IPS-NIHi11 (cell line): ENCODE results near the gene NTSR2.

ENCODE experiments used
- DNase-seq: peaks from one replicate; pipeline ENCODE4 v3.0.0; 2012; ENCODE audit warnings: mixed read lengths, low spot score

The NTSR2 gene

GRCh38 chr2:11628675-11629074 is 41.3 kb downstream of the NTSR2 start:
- DNase-seq, result no peak

DNA sequence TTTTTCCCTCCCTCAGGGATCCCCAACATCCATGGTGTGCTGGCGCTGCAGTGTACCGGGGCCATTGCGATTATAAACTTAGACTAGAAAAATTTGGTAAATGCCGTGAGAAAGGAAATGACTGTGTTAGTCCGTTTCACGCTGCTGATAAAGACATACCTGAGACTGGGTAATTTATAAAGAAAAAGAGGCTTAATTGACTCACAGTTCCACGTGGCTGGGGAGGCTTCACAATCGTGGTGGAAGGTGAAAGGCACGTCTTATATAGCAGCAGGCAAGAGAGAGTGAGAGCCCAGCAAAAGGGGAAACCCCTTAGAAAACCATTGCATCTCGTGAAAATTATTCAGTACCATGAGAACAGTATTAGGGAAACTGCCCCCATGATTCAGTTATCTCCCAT is 44.3 kb downstream of the NTSR2 start:
- no peak for DNase-seq

- no peak for DNase-seq
Measured at GRCh38 chr2:11624893-11625292, 45.1 kb downstream of the NTSR2 start.

DNA sequence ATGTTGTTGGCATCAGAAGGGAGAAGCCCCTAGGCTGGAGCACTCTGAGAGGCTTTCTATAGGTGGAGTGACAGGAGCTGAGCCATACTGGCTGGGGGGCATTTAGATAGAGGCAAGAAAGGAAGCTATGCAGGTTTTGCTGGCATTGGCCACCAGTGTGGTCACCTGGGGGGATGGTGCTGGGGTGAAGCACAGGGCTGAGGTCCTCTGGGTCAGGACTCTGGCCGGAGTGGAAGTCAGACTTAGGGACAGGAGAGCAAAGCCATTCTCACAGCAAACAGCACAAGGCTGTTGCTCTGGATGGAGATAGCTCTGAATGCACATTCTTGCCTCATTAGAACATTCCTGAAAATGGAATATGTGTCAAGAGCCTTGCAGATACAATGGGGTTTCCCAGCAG is 47.4 kb downstream of the NTSR2 start:
- DNase-seq, result no peak

DNA sequence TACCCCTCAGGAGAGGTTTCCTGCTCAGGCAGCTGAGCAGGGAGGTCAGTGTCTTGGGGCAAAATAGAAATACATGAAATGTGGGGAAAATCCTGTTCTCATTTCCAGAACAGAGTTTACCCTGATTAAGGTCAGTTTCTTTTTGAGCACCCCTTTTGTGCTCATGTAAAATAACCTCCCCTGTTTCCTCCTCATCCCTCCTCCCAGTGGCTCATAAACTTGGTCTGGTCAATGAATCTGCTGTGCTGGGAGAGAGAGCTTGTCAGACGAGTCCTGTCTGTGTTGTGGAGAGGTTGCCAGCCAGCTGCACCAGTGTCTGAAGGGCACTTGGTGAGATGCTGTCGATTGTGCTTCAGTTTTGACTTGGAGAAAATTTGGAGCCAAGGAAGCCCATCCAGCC is 48.6 kb downstream of the NTSR2 start:
- DNase-seq, result no peak

GRCh38 chr2:11618708-11619062 is 51.3 kb downstream of the NTSR2 start:
- DNase-seq, result no peak

- DNase-seq, result no peak
Measured at GRCh38 chr2:11617984-11618707, 51.8 kb downstream of the NTSR2 start.

GRCh38 chr2:11617527-11617926 is 52.5 kb downstream of the NTSR2 start:
- DNase-seq, result no peak

GRCh38 chr2:11616851-11617415 is 53.1 kb downstream of the NTSR2 start:
- DNase-seq, result no peak

DNA sequence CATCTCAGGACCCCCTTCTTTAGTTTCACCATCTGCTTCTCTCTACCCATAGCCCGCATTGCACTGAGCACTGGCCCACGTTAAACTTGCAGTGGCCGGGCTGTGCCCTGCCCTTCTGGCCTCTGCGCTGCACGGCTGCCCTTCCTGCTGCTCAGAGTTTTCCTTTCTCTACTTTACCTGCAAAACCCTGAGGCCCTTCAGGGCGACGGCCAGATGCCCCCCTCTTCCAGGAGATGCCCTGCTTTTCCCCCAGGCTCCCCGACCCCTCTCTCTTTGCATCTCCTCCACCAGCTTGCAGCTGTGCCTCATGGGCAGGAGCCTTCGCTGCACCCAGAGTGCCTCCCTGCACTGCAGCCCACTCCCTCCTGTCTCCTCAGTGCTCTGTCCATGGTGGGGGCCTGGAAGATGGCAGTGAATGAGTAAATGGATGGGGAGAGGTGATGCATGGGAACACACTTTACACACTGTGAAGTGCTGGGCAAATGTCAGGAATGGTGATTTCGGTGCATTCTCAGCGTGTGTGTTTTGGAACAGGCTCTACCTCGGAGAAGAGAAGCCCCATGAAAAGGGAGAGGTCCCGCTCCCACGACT is 53.8 kb downstream of the NTSR2 start:
- no peak for DNase-seq

- no peak for DNase-seq
Measured at GRCh38 chr2:11615209-11615608, 54.8 kb downstream of the NTSR2 start.

- DNase-seq, result no peak
Measured at GRCh38 chr2:11613297-11613696, 56.7 kb downstream of the NTSR2 start.

GRCh38 chr2:11612553-11613215 is 57.3 kb downstream of the NTSR2 start:
- DNase-seq, result no peak

- DNase-seq, result no peak
Measured at GRCh38 chr2:11611251-11611650, 58.7 kb downstream of the NTSR2 start.

GRCh38 chr2:11610624-11611242 is 59.3 kb downstream of the NTSR2 start:
- DNase-seq, result no peak
